Glomerular endothelial cell (primary cell): Measurements from ENCODE around the gene CNGA2. TPM values are rescaled to one million over a fixed set of nuclear protein-coding genes. Genes with fewer than 3 reads are reported as not detected.

Experiments used
- DNase-seq: peaks from one replicate; pipeline ENCODE4 v3.0.0-alpha.2; 2011; ENCODE audit warnings: low read depth, low spot score; ENCODE audit errors: extremely low read depth
- total RNA-seq: library from RNA; depleted of rRNA; stranded (reverse); fragments of >200 nt; gene quantifications from 2 replicates; pipeline ENCODE4 v1.2.3, GENCODE V29; 2015

CNGA2 gene
- total RNA-seq, 1 donor from 2014 or later: not detected

DNA sequence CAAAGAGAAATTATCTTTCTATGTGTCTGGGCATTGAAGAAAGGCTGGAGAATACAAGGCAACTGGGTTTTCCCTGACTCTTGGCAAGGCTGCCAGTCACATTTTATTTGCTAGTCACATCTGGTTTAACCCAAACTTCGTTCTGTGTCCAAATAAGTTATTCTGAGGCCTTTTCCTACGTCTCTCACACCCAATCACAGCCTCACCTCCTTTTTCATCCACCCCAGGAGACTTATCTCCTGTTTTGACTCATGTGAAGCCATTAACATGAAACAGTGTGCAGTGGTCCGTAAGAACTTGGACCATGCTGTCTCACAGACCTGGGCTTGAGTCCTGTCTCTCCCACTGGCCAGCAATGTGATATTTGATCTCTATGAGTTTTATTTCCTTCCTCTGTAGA is 59.3 kb downstream of the CNGA2 start:
- no peak for DNase-seq

Other genes starting within 250 kb of the CNGA2 start
- gene PASD1, start 171.1 kb upstream of the CNGA2 start, total RNA-seq: not detected in 2 replicates
- gene PRRG3, start 39.3 kb upstream of the CNGA2 start, total RNA-seq: 0.99 TPM in 1 of 2 replicates, not detected in the other
- 0.41 TPM in 1 of 2 replicates, not detected in the other for gene FATE1, start 18.7 kb upstream of the CNGA2 start, total RNA-seq
- not detected in 2 replicates for gene MAGEA4, start 178.1 kb downstream of the CNGA2 start, total RNA-seq
- 3.0 and 20.7 TPM in 2 replicates for gene GABRE, start 239.9 kb downstream of the CNGA2 start, total RNA-seq